Activated CD4-positive, alpha-beta T cell treated with anti-CD3 and anti-CD28 coated beads for 36 hours (primary cell): ENCODE results near the gene TTLL10. TPM values are rescaled to one million over a fixed set of nuclear protein-coding genes. Genes with fewer than 3 reads are reported as not detected.
A peak's percentile ranks its signal among the peaks of the same experiment; 100 is the strongest.

Source experiments
- ATAC-seq: fragments of 200-7000 bp; cut with Tn5 transposase; one replicate; pipeline ENCODE4 v1.10.0; 2021; ENCODE audit warnings: mild to moderate bottlenecking, moderate library complexity
- CTCF ChIA-PET: fragments of 350-600 bp; sonication (Branson Sonifier 250); formaldehyde crosslinking; loops from one replicate; lab custom pipeline; 2021; ENCODE audit warnings: antibody characterized with exemption; lab: Charles Lee
- POLR2A ChIA-PET: fragments of 350-600 bp; sonication (Branson Sonifier 250); formaldehyde crosslinking; loops from one replicate; lab custom pipeline; 2021; ENCODE audit warnings: antibody characterized with exemption, inconsistent platforms; lab: Charles Lee
- DNase-seq: peaks from one replicate; pipeline ENCODE4 v3.0.0-alpha.2; 2020
- H3K27ac Mint-ChIP-seq: one replicate; pipeline ENCODE4 v1.8.0; 2021; ENCODE audit warnings: mixed read lengths
- H3K27me3 Mint-ChIP-seq: one replicate; pipeline ENCODE4 v1.8.0; 2021; ENCODE audit warnings: mixed read lengths
- H3K36me3 Mint-ChIP-seq: one replicate; pipeline ENCODE4 v1.8.0; 2021; ENCODE audit warnings: low read depth, mixed read lengths
- H3K4me1 Mint-ChIP-seq: one replicate; pipeline ENCODE4 v1.8.0; 2021; ENCODE audit warnings: mixed read lengths
- H3K4me3 Mint-ChIP-seq: one replicate; pipeline ENCODE4 v1.8.0; 2021; ENCODE audit warnings: mild to moderate bottlenecking, moderate library complexity, mixed read lengths
- H3K9me3 Mint-ChIP-seq: one replicate; pipeline ENCODE4 v1.8.0; 2021; ENCODE audit warnings: low read depth, mixed read lengths
- intact Hi-C, 2 experiments: fragments of 100-400 bp; cut with DNase I in 1 of 2; cut with micrococcal nuclease in 1 of 2; formaldehyde crosslinking; loops; one replicate each; pipeline versions ENCODE4 v1.14.2 to v1.15.1; 2022 to 2024; cut with DNase I, micrococcal nuclease
- microRNA-seq: library from miRNA; unstranded; fragments of <30 nt; microRNA quantifications from one replicate; pipeline ENCODE4 v1.2.0, GENCODE V29; 2021; ENCODE audit warnings: borderline replicate concordance
- total RNA-seq, 2 experiments: library from RNA; stranded (reverse); gene quantifications; one replicate each; pipeline ENCODE4 v1.2.3, GENCODE V29; 2021

TTLL10 gene
- total RNA-seq, 2 experiments from 2014 or later, result not detected

DNA sequence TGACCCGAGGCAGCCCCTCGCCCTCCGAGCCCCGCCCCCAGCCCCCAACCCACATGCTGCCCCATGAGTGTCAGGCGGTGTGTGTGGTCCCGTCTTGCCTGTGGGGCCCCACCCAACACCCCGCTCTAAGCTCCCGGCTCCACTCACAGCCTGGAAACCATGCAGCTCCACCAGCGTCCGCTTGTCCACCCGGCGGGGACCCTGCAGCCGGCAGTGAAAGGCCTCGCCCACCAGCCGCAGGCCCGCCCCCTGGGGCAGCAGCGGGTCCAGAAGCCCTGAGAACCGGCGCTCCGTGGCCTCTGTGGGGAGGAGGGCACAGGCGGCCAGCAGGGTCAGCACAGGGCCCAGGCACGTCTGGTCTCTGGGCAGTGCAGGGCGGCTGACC is 70.1 kb downstream of the TTLL10 start:
- CTCF ChIA-PET, result interaction anchor here (0.6 kb wide), 2 partner anchors 71 to 211 kb away, joined by 3 read pairs; no protein-coding TSS in a partner anchor
- H3K9me3 Mint-ChIP-seq, result no peaks in the 10 kb centered on the region
- H3K4me1 Mint-ChIP-seq, result no peaks in the 10 kb centered on the region
- DNase-seq (no peak), ATAC-seq (no peak)
- no peak overlapping the region for H3K27ac Mint-ChIP-seq
- intact Hi-C loops, result no loop called here
- H3K27me3 Mint-ChIP-seq, result peaks cover 4% of the 10 kb centered on the region
- no peak overlapping the region for H3K4me3 Mint-ChIP-seq
- H3K36me3 Mint-ChIP-seq, result no peaks in the 10 kb centered on the region
- POLR2A ChIA-PET, result no interaction called here

DNA sequence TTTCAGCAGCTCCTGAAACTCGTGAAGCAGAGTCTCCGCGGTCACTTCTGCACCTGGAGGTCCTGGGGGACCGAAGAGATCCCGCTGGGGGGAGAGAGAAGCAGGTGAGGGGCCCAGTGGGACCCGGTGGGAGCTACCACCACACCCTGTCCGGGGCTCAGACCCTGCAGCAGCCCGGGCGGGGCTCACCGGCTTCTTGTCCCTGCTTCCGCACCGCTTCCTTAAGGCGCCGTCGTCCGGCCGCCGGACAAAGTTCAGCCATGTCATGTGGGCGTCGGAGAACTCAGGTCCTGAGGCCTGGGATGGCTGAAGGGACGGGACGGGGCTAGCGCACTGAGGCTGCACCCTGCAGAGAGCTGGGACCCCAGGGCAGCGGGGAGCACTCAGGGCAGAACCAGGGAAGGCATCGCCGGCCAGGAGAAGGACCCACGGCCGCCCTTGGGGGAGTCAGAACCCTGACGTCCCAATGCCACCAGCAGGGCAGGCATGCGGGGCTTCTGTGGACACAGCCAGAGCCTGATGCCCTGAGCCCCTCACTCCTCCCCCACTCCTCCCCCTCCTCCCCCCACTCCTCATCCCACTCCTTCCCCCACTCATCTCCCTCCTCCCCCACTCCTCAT is 70.6 kb downstream of the TTLL10 start:
- H3K9me3 Mint-ChIP-seq, result no peaks in the 10 kb centered on the region
- intact Hi-C loops, result no loop called here
- H3K27ac Mint-ChIP-seq, result no peak overlapping the region
- DNase-seq (no peak), ATAC-seq (no peak)
- H3K4me3 Mint-ChIP-seq, result no peak overlapping the region
- CTCF ChIA-PET, result interaction anchor here (0.6 kb wide), 2 partner anchors 72 to 211 kb away, joined by 3 read pairs; no protein-coding TSS in a partner anchor
- no peaks in the 10 kb centered on the region for H3K36me3 Mint-ChIP-seq
- H3K27me3 Mint-ChIP-seq, result peaks cover 4% of the 10 kb centered on the region
- no peaks in the 10 kb centered on the region for H3K4me1 Mint-ChIP-seq
- POLR2A ChIA-PET, result no interaction called here

DNA sequence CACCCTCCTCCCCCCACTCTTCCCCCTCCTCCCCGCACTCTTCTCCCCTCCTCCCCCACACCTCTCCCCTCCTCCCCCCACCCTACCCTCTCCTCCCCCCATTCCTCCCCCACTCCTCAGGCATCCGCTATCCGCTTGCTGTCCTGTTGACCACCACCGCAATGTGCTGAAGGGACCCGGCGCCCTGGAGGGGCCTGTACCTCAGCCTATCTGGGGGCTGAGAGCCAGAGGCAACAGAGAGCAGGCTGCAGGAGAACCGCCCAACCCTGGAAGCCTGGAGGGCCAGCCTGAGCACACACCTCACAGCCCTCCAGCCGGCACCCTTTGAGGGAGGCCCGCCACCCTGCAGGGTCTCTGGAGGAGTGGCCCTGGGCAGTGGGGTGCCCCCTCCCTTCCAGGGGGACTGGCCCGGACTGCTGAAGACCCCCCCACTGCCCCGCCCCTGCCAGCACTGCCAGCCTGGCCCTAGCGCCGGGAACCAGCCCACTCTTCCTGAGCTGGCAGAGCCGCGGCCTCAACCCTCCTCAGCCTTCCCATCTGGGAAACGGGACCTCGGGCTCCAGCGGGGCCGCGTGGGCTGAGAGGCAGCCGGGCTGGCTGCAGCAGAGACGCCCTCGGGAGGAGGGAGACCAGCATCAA is 71.6 kb downstream of the TTLL10 start:
- ATAC-seq, result peak; percentile 10

DNA sequence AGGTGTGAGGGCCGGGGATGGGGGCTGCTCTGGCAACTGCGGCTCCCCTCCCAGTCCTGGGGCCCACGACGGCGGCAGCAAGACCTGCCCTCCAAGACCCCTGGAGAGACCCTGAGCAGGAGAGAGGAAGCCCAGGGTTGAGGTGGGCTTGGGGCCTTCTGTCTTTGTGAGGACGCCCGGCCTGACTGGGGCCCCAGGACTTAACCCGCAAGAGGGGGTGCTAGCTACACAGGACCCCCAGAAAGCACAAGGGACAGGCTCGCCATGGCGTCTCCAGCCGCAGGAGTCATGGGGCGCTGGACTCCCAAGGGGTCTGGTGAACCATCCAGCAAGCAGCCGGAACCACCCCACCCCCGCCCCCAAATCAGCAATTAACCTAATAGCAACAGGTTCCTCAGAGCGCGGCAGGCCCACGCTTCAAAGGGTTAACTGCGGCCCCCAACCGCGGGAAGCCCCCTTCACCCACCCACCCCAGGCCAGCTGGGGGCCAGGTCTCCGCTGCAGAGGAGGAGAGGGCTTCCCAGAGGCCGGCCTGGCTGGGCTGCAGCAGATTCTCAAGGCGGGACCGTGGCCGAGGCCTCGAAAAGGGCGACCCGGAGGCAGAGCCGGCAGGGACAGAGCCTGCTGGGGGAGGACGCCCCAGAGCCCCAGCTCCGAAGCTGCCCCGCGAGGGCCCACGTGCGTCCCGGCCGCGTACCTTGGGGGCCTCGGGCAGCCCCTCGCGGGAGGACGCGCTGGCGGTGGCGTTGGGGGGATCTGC is 72.3 kb downstream of the TTLL10 start:
- no peaks in the 10 kb centered on the region for H3K36me3 Mint-ChIP-seq
- no peak for ATAC-seq
- peaks cover 4% of the 10 kb centered on the region for H3K27me3 Mint-ChIP-seq
- no peaks in the 10 kb centered on the region for H3K9me3 Mint-ChIP-seq
- no peak overlapping the region for H3K4me3 Mint-ChIP-seq
- ChIA-PET CTCF (interaction anchor here (0.7 kb wide), 1 partner anchor 177 kb away, joined by 3 read pairs; no protein-coding TSS in a partner anchor), POLR2A (no interaction called here)
- DNase-seq, result no peak
- intact Hi-C loops, result no loop called here
- H3K4me1 Mint-ChIP-seq, result peaks cover 13% of the 10 kb centered on the region
- no peak overlapping the region for H3K27ac Mint-ChIP-seq

More for the DNA sequence above, 71.6 kb downstream of the TTLL10 start:
- ChIA-PET CTCF (interaction anchor here (0.7 kb wide), 1 partner anchor 178 kb away, joined by 3 read pairs; no protein-coding TSS in a partner anchor), POLR2A (no interaction called here)
- DNase-seq, result no peak
- intact Hi-C loops, result no loop called here
- Mint-ChIP-seq H3K9me3 (no peaks in the 10 kb centered on the region), H3K36me3 (no peaks in the 10 kb centered on the region), H3K4me3 (no peak overlapping the region), H3K4me1 (peaks cover 7% of the 10 kb centered on the region), H3K27me3 (peaks cover 4% of the 10 kb centered on the region), H3K27ac (no peak overlapping the region)

DNA sequence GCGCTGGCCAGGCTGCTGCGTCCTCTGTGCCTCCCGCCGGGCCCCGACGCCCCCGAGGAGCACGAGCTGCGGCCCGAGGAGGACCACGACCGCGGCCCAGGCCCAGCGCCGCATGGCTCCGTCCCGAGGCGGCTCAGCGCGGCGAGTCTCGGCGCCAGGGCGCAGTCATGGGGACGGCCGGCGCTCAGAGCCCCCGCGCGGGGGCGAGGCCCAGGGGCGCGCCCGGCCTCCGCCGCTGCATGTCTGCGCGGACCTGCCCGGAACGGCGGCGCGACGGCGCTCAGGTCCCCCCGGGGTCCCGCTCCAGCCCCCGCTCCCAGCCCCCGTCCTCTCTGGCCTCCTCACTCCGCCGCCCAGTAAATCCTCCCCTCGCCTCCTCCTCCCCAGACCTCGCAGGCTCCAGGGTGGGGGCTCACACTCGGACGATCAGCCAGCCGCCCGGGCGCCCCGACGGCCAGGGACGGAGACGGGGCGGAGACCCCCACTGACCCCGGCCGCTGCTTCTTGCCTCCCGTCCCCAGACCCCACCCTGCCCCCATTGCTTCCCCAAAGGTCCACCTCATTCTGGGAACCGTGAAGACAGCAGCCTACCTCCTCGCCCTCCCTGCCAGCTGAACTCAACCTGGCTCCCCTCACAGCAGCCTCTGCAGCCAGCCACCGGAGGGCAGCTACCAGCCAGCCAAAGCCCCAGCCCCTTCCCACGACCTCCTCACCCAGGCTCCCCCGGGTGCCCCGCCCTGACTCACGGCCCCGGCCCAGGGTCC is 73.1 kb downstream of the TTLL10 start, which contains the start of gene C1QTNF12:
Gene C1QTNF12 (minus strand): TSS at position 146 of the 764 bp plus-strand sequence. CDS start 32 bp downstream, at position 114.
- POLR2A ChIA-PET, result no interaction called here
- peaks cover 4% of the 10 kb centered on the region for H3K27me3 Mint-ChIP-seq
- no peak within 1 kb of the TSS for H3K4me3 Mint-ChIP-seq
- no peaks in the 10 kb centered on the region for H3K36me3 Mint-ChIP-seq
- intact Hi-C loops, result no loop called here
- ATAC-seq, result no peak
- H3K27ac Mint-ChIP-seq, result no peak within 1 kb of the TSS
- CTCF ChIA-PET, result no interaction called here
- no peak for DNase-seq
- H3K9me3 Mint-ChIP-seq, result no peaks in the 10 kb centered on the region
- peaks cover 15% of the 10 kb centered on the region for H3K4me1 Mint-ChIP-seq

DNA sequence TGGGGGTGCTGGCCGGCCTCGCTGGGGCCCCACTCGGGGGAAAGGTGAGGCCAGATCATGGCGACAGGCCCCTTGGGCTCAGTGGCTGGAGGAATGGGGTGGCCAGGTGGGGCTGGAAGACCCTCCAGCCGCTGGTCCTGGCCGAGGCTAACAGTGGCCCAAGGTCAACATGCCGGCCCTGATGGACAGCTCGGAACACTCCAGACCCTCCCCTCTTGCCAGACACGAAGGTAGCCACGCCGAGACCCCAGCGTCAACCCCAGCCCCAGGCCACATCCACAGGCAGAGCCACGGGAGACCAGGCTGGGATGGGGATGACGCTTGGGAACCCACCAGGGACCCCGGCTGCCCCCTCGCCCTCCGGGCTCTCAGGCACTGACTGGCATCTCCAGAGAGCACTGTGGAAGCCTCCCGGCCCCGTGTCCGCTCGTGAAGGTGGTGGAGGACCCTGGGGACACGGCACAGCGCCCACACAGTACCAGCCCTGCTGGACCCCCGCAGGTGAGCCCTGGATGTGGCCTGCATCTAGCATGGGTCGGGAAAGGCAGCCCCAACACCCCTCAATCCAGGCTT is 73.7 kb downstream of the TTLL10 start:
- peaks cover 15% of the 10 kb centered on the region for H3K4me1 Mint-ChIP-seq
- ATAC-seq (no peak), DNase-seq (no peak)
- no peaks in the 10 kb centered on the region for H3K36me3 Mint-ChIP-seq
- no peak overlapping the region for H3K27ac Mint-ChIP-seq
- ChIA-PET POLR2A (no interaction called here), CTCF (no interaction called here)
- H3K9me3 Mint-ChIP-seq, result no peaks in the 10 kb centered on the region
- no peak overlapping the region for H3K4me3 Mint-ChIP-seq
- peaks cover 4% of the 10 kb centered on the region for H3K27me3 Mint-ChIP-seq
- intact Hi-C loops, result no loop called here

Small RNA genes within 50 kb of the gene (microRNA-seq; reads per million reads assigned to microRNA genes)
- gene MIR200A, result 5.6 reads per million, percentile 18 among the genes with 10 or more reads in this experiment
- gene MIR200B, result 8.1 reads per million, percentile 24 among the genes with 10 or more reads in this experiment
- gene MIR429, result 14.1 reads per million, percentile 36 among the genes with 10 or more reads in this experiment

Other genes with a start within 250 kb of the TTLL10 start
- not detected for gene SAMD11, start 250.0 kb upstream of the TTLL10 start, total RNA-seq
- gene NOC2L, start 214.6 kb upstream of the TTLL10 start, total RNA-seq, result 100 to 1,000 TPM; 112 to 134 TPM
- gene KLHL17, start 213.3 kb upstream of the TTLL10 start, total RNA-seq, result 10 to 100 TPM; 16.8 to 21.7 TPM
- 1 to 10 TPM; 1.1 to 1.4 TPM for gene PLEKHN1, start 207.4 kb upstream of the TTLL10 start, total RNA-seq
- not detected for gene PERM1, start 191.8 kb upstream of the TTLL10 start, total RNA-seq
- 1 to 10 TPM; 3.5 to 4.2 TPM for gene HES4, start 173.8 kb upstream of the TTLL10 start, total RNA-seq
- 10 to 100 TPM; 30.5 to 51.7 TPM for gene ISG15, start 160.4 kb upstream of the TTLL10 start, total RNA-seq
- 10 to 100 TPM; 22.7 to 24.4 TPM for gene AGRN, start 153.8 kb upstream of the TTLL10 start, total RNA-seq
- gene RNF223, start 99.6 kb upstream of the TTLL10 start, total RNA-seq, result not detected
- gene C1orf159, start 57.8 kb upstream of the TTLL10 start, total RNA-seq, result 10 to 100 TPM; 11.3 to 13.5 TPM
- gene TNFRSF18, start 32.7 kb downstream of the TTLL10 start, total RNA-seq, result 100 to 1,000 TPM in 1 of 2 experiments, 10 to 100 TPM in 1; 95.0 to 164 TPM
- gene TNFRSF4, start 40.3 kb downstream of the TTLL10 start, total RNA-seq, result 100 to 1,000 TPM; 340 to 418 TPM
- 100 to 1,000 TPM; 108 to 128 TPM for gene SDF4, start 58.1 kb downstream of the TTLL10 start, total RNA-seq
- 10 to 100 TPM in 1 of 2 experiments, 1 to 10 TPM in 1; 9.4 to 12.2 TPM for gene B3GALT6, start 58.4 kb downstream of the TTLL10 start, total RNA-seq
- gene C1QTNF12, start 72.8 kb downstream of the TTLL10 start, total RNA-seq, result 1 to 10 TPM; 1.1 to 1.6 TPM
- 10 to 100 TPM; 57.4 to 60.2 TPM for gene UBE2J2, start 100.0 kb downstream of the TTLL10 start, total RNA-seq
- 1 to 10 TPM; 3.6 to 3.8 TPM for gene SCNN1D, start 106.6 kb downstream of the TTLL10 start, total RNA-seq
- 10 to 100 TPM; 17.5 to 24.3 TPM for gene ACAP3, start 134.1 kb downstream of the TTLL10 start, total RNA-seq
- 10 to 100 TPM; 13.7 to 18.0 TPM for gene PUSL1, start 134.7 kb downstream of the TTLL10 start, total RNA-seq
- 100 to 1,000 TPM; 117 to 151 TPM for gene INTS11, start 150.8 kb downstream of the TTLL10 start, total RNA-seq
- gene CPTP, start 150.9 kb downstream of the TTLL10 start, total RNA-seq, result 10 to 100 TPM in 1 of 2 experiments, 1 to 10 TPM in 1; 9.9 to 11.4 TPM
- gene TAS1R3, start 157.4 kb downstream of the TTLL10 start, total RNA-seq, result under 1 TPM; 0.28 to 0.41 TPM
- 10 to 100 TPM; 35.3 to 35.5 TPM for gene DVL1, start 175.5 kb downstream of the TTLL10 start, total RNA-seq
- under 1 TPM; 0.25 to 0.49 TPM for gene MXRA8, start 184.7 kb downstream of the TTLL10 start, total RNA-seq
- gene AURKAIP1, start 201.3 kb downstream of the TTLL10 start, total RNA-seq, result 100 to 1,000 TPM in 1 of 2 experiments, 10 to 100 TPM in 1; 89.5 to 117 TPM
- gene CCNL2, start 225.5 kb downstream of the TTLL10 start, total RNA-seq, result 10 to 100 TPM; 73.6 to 89.7 TPM
- gene MRPL20, start 233.4 kb downstream of the TTLL10 start, total RNA-seq, result 100 to 1,000 TPM; 126 to 143 TPM
- gene ANKRD65, start 247.4 kb downstream of the TTLL10 start, total RNA-seq, result not detected